Panc1 (cell line): ENCODE results near the gene FARSA. TPM values are rescaled to one million over a fixed set of nuclear protein-coding genes. Genes with fewer than 3 reads are reported as not detected.
"Not testable (repeated sequence)": the region's sequence is repeated elsewhere in the genome, so short reads cannot be mapped to it uniquely, and the experiment has no call there.

Source experiments
- ATAC-seq: fragments of 200-7000 bp; cut with Tn5 transposase; 2 replicates; pipeline ENCODE4 v1.9.1; 2020; ENCODE audit warnings: mild to moderate bottlenecking, moderate library complexity
- BruUV-seq: library from RNA; stranded (reverse); fragments of 400-500 nt; replicated peaks from 2 replicates; lab custom pipeline; 2021; lab: Mats Ljungman, UMichigan
- CTCF ChIA-PET: fragments of 300-600 bp; sonication (Branson Sonifier 250); formaldehyde crosslinking; loops from one replicate; lab custom pipeline; 2022; ENCODE audit warnings: antibody characterized with exemption; lab: Charles Lee
- POLR2A ChIA-PET: fragments of 300-600 bp; sonication (Branson Sonifier 250); formaldehyde crosslinking; loops from one replicate; lab custom pipeline; 2022; ENCODE audit warnings: antibody characterized with exemption; lab: Charles Lee
- DNase-seq: peaks from one replicate; pipeline ENCODE4 v3.0.0-alpha.2; 2010; ENCODE audit warnings: low read depth, low spot score
- H3K27ac ChIP-seq: 2 replicates; pipeline ENCODE4 v1.5.1; 2011; ENCODE audit warnings: mild to moderate bottlenecking, low read length, inconsistent platforms
- H3K27me3 ChIP-seq: fragments of 200-500 bp; sonication (Bioruptor generic); 2 replicates; pipeline ENCODE4 v1.6.0; 2014; ENCODE audit warnings: low read length, inconsistent platforms; ENCODE audit not compliant: control insufficient read depth, insufficient read depth
- H3K36me3 ChIP-seq: fragments of 200-500 bp; sonication (Bioruptor generic); 2 replicates; pipeline ENCODE4 v1.5.1; 2014; ENCODE audit warnings: inconsistent platforms, mild to moderate bottlenecking, low read length, moderate library complexity; ENCODE audit not compliant: control insufficient read depth, insufficient read depth
- H3K4me1 ChIP-seq: 2 replicates; pipeline ENCODE4 v1.5.1; 2011; ENCODE audit warnings: inconsistent platforms, mild to moderate bottlenecking, low read length, moderate library complexity; ENCODE audit not compliant: control insufficient read depth, insufficient read depth
- H3K4me3 ChIP-seq, 2 experiments: 2 replicates each; pipeline ENCODE4 v1.5.1; 2011 to 2012; ENCODE audit warnings: low read depth in 2 of 2, low read length in 2 of 2, mild to moderate bottlenecking in 2 of 2, inconsistent platforms in 1 of 2, moderate library complexity in 1 of 2
- H3K9me3 ChIP-seq: fragments of 200-500 bp; sonication (Bioruptor generic); 2 replicates; pipeline ENCODE4 v1.5.1; 2014; ENCODE audit warnings: low read depth, mild to moderate bottlenecking, inconsistent platforms, low read length, moderate library complexity; ENCODE audit not compliant: control insufficient read depth, insufficient read depth
- CTCF ChIP-seq: fragments of 450-650 bp; IDR thresholded peaks from 2 replicates; pipeline ENCODE4 v1.5.1; 2017; ENCODE audit warnings: mild to moderate bottlenecking
- POLR2AphosphoS5 ChIP-seq: IDR thresholded peaks from 2 replicates; pipeline ENCODE4 v1.6.1; 2012; ENCODE audit warnings: mild to moderate bottlenecking, low read depth, low read length, moderate library complexity
- REST ChIP-seq, 2 experiments: IDR thresholded peaks; 2 replicates each; pipeline ENCODE4 v1.6.1; 2011 to 2012; ENCODE audit warnings: low read depth in 2 of 2, control low read depth in 1 of 2, low read length in 1 of 2, mild to moderate bottlenecking in 1 of 2, moderate library complexity in 1 of 2; ENCODE audit not compliant: insufficient read depth in 1 of 2
- SIN3A ChIP-seq: IDR thresholded peaks from 2 replicates; pipeline ENCODE4 v1.6.1; 2012; ENCODE audit warnings: low read depth, mild to moderate bottlenecking, low read length, moderate library complexity, borderline replicate concordance; ENCODE audit not compliant: insufficient read depth
- TCF7L2 ChIP-seq: IDR thresholded peaks from 2 replicates; pipeline ENCODE4 v1.6.1; 2011; ENCODE audit warnings: mild to moderate bottlenecking, low read depth, low read length, inconsistent platforms
- in situ Hi-C: cut with HindIII; loops from 2 replicates; pipeline ENCODE4 v1.10.0; 2016; ENCODE audit warnings: low sequenced_read_pairs, low pct_unique_long_range_greater_than_20kb
- intact Hi-C: fragments of 100-400 bp; cut with micrococcal nuclease; formaldehyde crosslinking; loops from one replicate; pipeline ENCODE4 v1.10.0; 2022; ENCODE audit not compliant: unreplicated experiment
- total RNA-seq: library from RNA; stranded (reverse); gene quantifications from one replicate; pipeline ENCODE4 v1.2.1, GENCODE V29; 2021; ENCODE audit not compliant: unreplicated experiment

Gene FARSA
- total RNA-seq, 1 experiment from 2014 or later, result 80.3 TPM

DNA sequence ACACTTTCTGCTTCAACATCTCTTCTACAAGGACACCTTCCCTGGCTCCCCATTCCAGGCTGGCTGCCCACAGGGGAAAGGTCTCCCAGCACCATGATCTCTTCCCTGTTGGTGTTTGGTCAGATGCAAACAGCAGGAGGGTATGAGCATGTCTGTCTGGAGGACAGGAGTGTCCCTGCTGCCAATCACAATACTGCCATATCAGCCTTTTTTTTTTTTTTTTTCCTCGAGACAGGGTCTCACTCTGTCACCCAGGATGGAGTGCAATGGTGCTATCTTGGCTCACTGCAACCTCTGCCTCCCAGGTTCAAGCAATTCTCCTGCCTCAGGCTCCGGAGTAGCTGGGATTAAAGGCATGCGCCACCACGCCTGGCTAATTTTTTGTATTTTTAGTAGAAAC lies 17.7 kb downstream of the FARSA start:
- H3K4me3 ChIP-seq, DNase-seq, in situ Hi-C loops, intact Hi-C loops, H3K9me3 ChIP-seq, BruUV-seq, ATAC-seq, POLR2A ChIA-PET, H3K36me3 ChIP-seq, H3K27me3 ChIP-seq, H3K4me1 ChIP-seq, H3K27ac ChIP-seq, CTCF ChIA-PET: not testable (repeated sequence)

DNA sequence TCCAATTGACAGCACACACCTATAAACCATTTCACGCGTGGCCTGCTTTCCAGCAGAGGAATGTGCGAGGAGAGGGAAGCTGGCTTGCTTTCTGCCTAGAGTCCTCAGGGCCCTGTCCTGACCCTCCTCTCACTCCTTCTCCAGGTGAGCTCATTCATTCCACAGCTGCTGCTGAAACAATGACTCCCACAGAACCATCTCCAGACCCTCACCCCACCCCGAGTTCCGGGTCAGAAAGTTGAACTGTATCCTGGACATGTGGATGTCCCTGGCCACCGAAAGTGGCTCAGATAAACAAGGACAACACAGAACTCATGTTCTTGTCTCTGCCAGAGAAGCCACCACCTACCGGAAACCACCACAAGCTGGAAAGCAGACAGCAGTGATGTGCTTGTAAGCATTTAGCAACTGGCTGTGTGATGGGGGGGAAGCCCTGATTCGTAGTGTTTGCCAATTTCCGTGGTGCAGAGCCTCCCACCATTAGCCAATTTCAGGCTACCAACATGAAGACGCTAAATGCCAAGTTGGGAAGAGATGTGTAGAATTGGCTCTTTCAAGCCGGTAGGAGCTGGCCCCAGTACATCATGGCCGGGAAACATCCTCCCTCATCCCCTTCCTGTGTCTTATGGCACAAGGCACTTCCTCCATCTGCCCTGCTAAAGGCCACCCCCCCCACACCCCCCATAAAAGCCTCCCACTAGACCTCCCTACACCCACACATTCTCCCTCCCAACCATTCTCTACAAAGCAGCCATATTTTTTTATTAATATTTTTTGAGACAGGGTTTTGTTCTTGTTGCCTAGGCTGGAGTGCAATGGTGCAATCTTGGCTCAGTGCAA lies 19.4 kb downstream of the FARSA start:
- ATAC-seq, result no peak
- in situ Hi-C loops, result no loop called here
- POLR2A ChIA-PET, result no interaction called here

More for the DNA sequence above, 19.4 kb downstream of the FARSA start:
- Histone ChIP-seq H3K4me3 (no peak overlapping the region), H3K4me1 (no peaks in the 10 kb centered on the region), H3K27me3 (no peaks in the 10 kb centered on the region), H3K9me3 (no peaks in the 10 kb centered on the region), H3K27ac (no peak overlapping the region), H3K36me3 (no peaks in the 10 kb centered on the region)
- intact Hi-C loops, result no loop called here
- no TSS peak for BruUV-seq
- DNase-seq, result no peak
- CTCF ChIA-PET, result no interaction called here
- TF ChIP-seq REST (IDR thresholded peaks at IDR 0.05; ENCODE audit: insufficient read depth in 1 of 2, low read depth in 2 of 2, low read length in 1 of 2) (no peak), CTCF (no peak), SIN3A (no peak), POLR2AphosphoS5 (no peak), TCF7L2 (no peak)
